Measurements from ENCODE around the gene STK10.
"Not testable (repeated sequence)": the region's sequence is repeated elsewhere in the genome, so short reads cannot be mapped to it uniquely, and the experiment has no call there.

Gene STK10

GRCh38 chr5:172156541-172156994, 31.5 kb downstream of the STK10 start:
- ATAC-seq = no peak
- TF ChIP-seq ZC3H10 (CRISPR knock-in tag; IDR thresholded peaks at IDR 0.05) = no peak
- TF ChIP-seq CREB5 (CRISPR knock-in tag; IDR thresholded peaks at IDR 0.05; ENCODE audit: low read depth) = no peak
- no peak for TF ChIP-seq ZNF565 (CRISPR knock-in tag; conservative IDR thresholded peaks at IDR 0.05; ENCODE audit: low read depth)
- TF ChIP-seq GLIS3 (CRISPR knock-in tag; IDR thresholded peaks at IDR 0.05) = no peak
- TF ChIP-seq ZFP3 (CRISPR knock-in tag; IDR thresholded peaks at IDR 0.05) = no peak
- TF ChIP-seq CSRNP3 (CRISPR knock-in tag; IDR thresholded peaks at IDR 0.05) = no peak
- no peak for TF ChIP-seq SNAI2 (CRISPR knock-in tag; IDR thresholded peaks at IDR 0.05)
- TF ChIP-seq ISL1 (CRISPR knock-in tag; IDR thresholded peaks at IDR 0.05) = no peak
- no peak for TF ChIP-seq TCF4 (CRISPR knock-in tag; IDR thresholded peaks at IDR 0.05; ENCODE audit: borderline replicate concordance)
- no peak for TF ChIP-seq RARB (CRISPR knock-in tag; IDR thresholded peaks at IDR 0.05)
- TF ChIP-seq TSHZ2 (CRISPR knock-in tag; IDR thresholded peaks at IDR 0.05) = no peak
- no peak for TF ChIP-seq ZNF70 (CRISPR knock-in tag; IDR thresholded peaks at IDR 0.05)
- no peak for TF ChIP-seq PPARA (CRISPR knock-in tag; IDR thresholded peaks at IDR 0.05; ENCODE audit: borderline replicate concordance)
- no peak for TF ChIP-seq CSDC2 (CRISPR knock-in tag; IDR thresholded peaks at IDR 0.05)

- not testable (repeated sequence) for ATAC-seq
Observed at GRCh38 chr5:172155101-172155500, 32.9 kb downstream of the STK10 start.

- no peak for ATAC-seq
- TF ChIP-seq CREB5 (CRISPR knock-in tag; IDR thresholded peaks at IDR 0.05; ENCODE audit: low read depth) (no peak), ZFP3 (CRISPR knock-in tag; IDR thresholded peaks at IDR 0.05) (peak; percentile 90)
Observed at GRCh38 chr5:172153695-172154094, 34.3 kb downstream of the STK10 start.

GRCh38 chr5:172151661-172152210, 36.3 kb downstream of the STK10 start:
- TF ChIP-seq CSRNP3 (CRISPR knock-in tag; IDR thresholded peaks at IDR 0.05) (no peak), ZNF8 (CRISPR knock-in tag; IDR thresholded peaks at IDR 0.05) (no peak), ISL1 (CRISPR knock-in tag; IDR thresholded peaks at IDR 0.05) (no peak), GLIS3 (CRISPR knock-in tag; IDR thresholded peaks at IDR 0.05) (no peak)
- no peak for ATAC-seq

- no peak for ATAC-seq
- TF ChIP-seq ARNTL (CRISPR knock-in tag; IDR thresholded peaks at IDR 0.05; ENCODE audit: borderline replicate concordance, low read depth) (no peak), RARB (CRISPR knock-in tag; IDR thresholded peaks at IDR 0.05) (no peak), PATZ1 (CRISPR knock-in tag; IDR thresholded peaks at IDR 0.05; ENCODE audit: borderline replicate concordance) (no peak), OSR1 (CRISPR knock-in tag; IDR thresholded peaks at IDR 0.05) (no peak), CSRNP3 (CRISPR knock-in tag; IDR thresholded peaks at IDR 0.05) (no peak), SNAI2 (CRISPR knock-in tag; IDR thresholded peaks at IDR 0.05) (no peak), BACH2 (CRISPR knock-in tag; IDR thresholded peaks at IDR 0.05; ENCODE audit: borderline replicate concordance) (no peak), ISL1 (CRISPR knock-in tag; IDR thresholded peaks at IDR 0.05) (no peak), TCF4 (CRISPR knock-in tag; IDR thresholded peaks at IDR 0.05; ENCODE audit: borderline replicate concordance) (no peak), ZNF8 (CRISPR knock-in tag; IDR thresholded peaks at IDR 0.05) (no peak)
Observed at GRCh38 chr5:172150514-172151425, 37.3 kb downstream of the STK10 start.
